ENCODE data around the gene SPTB.

SPTB gene

GRCh38 chr14:64843548-64843947 lies 36.2 kb downstream of the SPTB start:
- Histone ChIP-seq H3K27me3 (ENCODE audit: control insufficient read depth in 1 of 2, insufficient read depth in 2 of 2, low read length in 2 of 2) (peaks cover 11 to 22% of the 10 kb centered on the region in 2 donors), H3K27ac (ENCODE audit: low read depth, low read length) (no peak overlapping the region), H3K36me3 (ENCODE audit: control insufficient read depth in 1 of 2, insufficient read depth in 2 of 2, low read length in 2 of 2) (no peaks in the 10 kb centered on the region), H3K4me1 (ENCODE audit: control insufficient read depth in 1 of 2, insufficient read depth in 2 of 2, low read length in 2 of 2) (no peaks in the 10 kb centered on the region), H3K9me3 (ENCODE audit: control insufficient read depth in 1 of 2, low read length in 2 of 2) (no peaks in the 10 kb centered on the region), H3K4me3 (ENCODE audit: low read depth in 1 of 2, low read length in 2 of 2) (no peak overlapping the region), H3K9ac (ENCODE audit: low read depth in 1 of 2, low read length in 2 of 2) (no peak overlapping the region)

- H3K36me3 ChIP-seq (ENCODE audit: control insufficient read depth in 1 of 2, insufficient read depth in 2 of 2, low read length in 2 of 2) = no peaks in the 10 kb centered on the region
- no peaks in the 10 kb centered on the region for H3K9me3 ChIP-seq (ENCODE audit: control insufficient read depth in 1 of 2, low read length in 2 of 2)
- H3K9ac ChIP-seq (ENCODE audit: low read depth in 1 of 2, low read length in 2 of 2) = no peak overlapping the region
- H3K27me3 ChIP-seq (ENCODE audit: control insufficient read depth in 1 of 2, insufficient read depth in 2 of 2, low read length in 2 of 2) = peaks cover 11 to 22% of the 10 kb centered on the region in 2 donors
- no peaks in the 10 kb centered on the region for H3K4me1 ChIP-seq (ENCODE audit: control insufficient read depth in 1 of 2, insufficient read depth in 2 of 2, low read length in 2 of 2)
- no peak overlapping the region for H3K4me3 ChIP-seq (ENCODE audit: low read depth in 1 of 2, low read length in 2 of 2)
- no peak overlapping the region for H3K27ac ChIP-seq (ENCODE audit: low read depth, low read length)
These were observed 37.6 kb downstream of the SPTB start for GRCh38 chr14:64841772-64842750.

GRCh38 chr14:64841121-64841651 lies 38.5 kb downstream of the SPTB start:
- Histone ChIP-seq H3K4me3 (ENCODE audit: low read depth in 1 of 2, low read length in 2 of 2) (no peak overlapping the region), H3K36me3 (ENCODE audit: control insufficient read depth in 1 of 2, insufficient read depth in 2 of 2, low read length in 2 of 2) (no peaks in the 10 kb centered on the region), H3K9ac (ENCODE audit: low read depth in 1 of 2, low read length in 2 of 2) (no peak overlapping the region), H3K27ac (ENCODE audit: low read depth, low read length) (no peak overlapping the region), H3K4me1 (ENCODE audit: control insufficient read depth in 1 of 2, insufficient read depth in 2 of 2, low read length in 2 of 2) (no peaks in the 10 kb centered on the region), H3K27me3 (ENCODE audit: control insufficient read depth in 1 of 2, insufficient read depth in 2 of 2, low read length in 2 of 2) (peaks cover 11 to 19% of the 10 kb centered on the region in 2 donors), H3K9me3 (ENCODE audit: control insufficient read depth in 1 of 2, low read length in 2 of 2) (no peaks in the 10 kb centered on the region)

- Histone ChIP-seq H3K9me3 (ENCODE audit: control insufficient read depth in 1 of 2, low read length in 2 of 2) (no peaks in the 10 kb centered on the region), H3K36me3 (ENCODE audit: control insufficient read depth in 1 of 2, insufficient read depth in 2 of 2, low read length in 2 of 2) (no peaks in the 10 kb centered on the region), H3K4me3 (ENCODE audit: low read depth in 1 of 2, low read length in 2 of 2) (no peak overlapping the region), H3K9ac (ENCODE audit: low read depth in 1 of 2, low read length in 2 of 2) (no peak overlapping the region), H3K27me3 (ENCODE audit: control insufficient read depth in 1 of 2, insufficient read depth in 2 of 2, low read length in 2 of 2) (peaks cover 0 to 7% of the 10 kb centered on the region in 2 donors), H3K27ac (ENCODE audit: low read depth, low read length) (no peak overlapping the region), H3K4me1 (ENCODE audit: control insufficient read depth in 1 of 2, insufficient read depth in 2 of 2, low read length in 2 of 2) (no peaks in the 10 kb centered on the region)
These were observed 41.1 kb downstream of the SPTB start for GRCh38 chr14:64838656-64839055.

- no peak overlapping the region for H3K27ac ChIP-seq (ENCODE audit: low read depth, low read length)
- no peaks in the 10 kb centered on the region for H3K36me3 ChIP-seq (ENCODE audit: control insufficient read depth in 1 of 2, insufficient read depth in 2 of 2, low read length in 2 of 2)
- H3K4me3 ChIP-seq (ENCODE audit: low read depth in 1 of 2, low read length in 2 of 2) = no peak overlapping the region
- H3K4me1 ChIP-seq (ENCODE audit: control insufficient read depth in 1 of 2, insufficient read depth in 2 of 2, low read length in 2 of 2) = no peaks in the 10 kb centered on the region
- no peaks in the 10 kb centered on the region for H3K9me3 ChIP-seq (ENCODE audit: control insufficient read depth in 1 of 2, low read length in 2 of 2)
- H3K9ac ChIP-seq (ENCODE audit: low read depth in 1 of 2, low read length in 2 of 2) = no peak overlapping the region
- peaks cover 0 to 4% of the 10 kb centered on the region in 2 donors for H3K27me3 ChIP-seq (ENCODE audit: control insufficient read depth in 1 of 2, insufficient read depth in 2 of 2, low read length in 2 of 2)
These were observed 44.3 kb downstream of the SPTB start for GRCh38 chr14:64835431-64835830.

GRCh38 chr14:64834965-64835364 lies 44.7 kb downstream of the SPTB start:
- H3K27me3 ChIP-seq (ENCODE audit: control insufficient read depth in 1 of 2, insufficient read depth in 2 of 2, low read length in 2 of 2) = peaks cover 0 to 4% of the 10 kb centered on the region in 2 donors
- H3K9ac ChIP-seq (ENCODE audit: low read depth in 1 of 2, low read length in 2 of 2) = no peak overlapping the region
- H3K27ac ChIP-seq (ENCODE audit: low read depth, low read length) = no peak overlapping the region
- H3K4me3 ChIP-seq (ENCODE audit: low read depth in 1 of 2, low read length in 2 of 2) = no peak overlapping the region
- no peaks in the 10 kb centered on the region for H3K36me3 ChIP-seq (ENCODE audit: control insufficient read depth in 1 of 2, insufficient read depth in 2 of 2, low read length in 2 of 2)
- no peaks in the 10 kb centered on the region for H3K4me1 ChIP-seq (ENCODE audit: control insufficient read depth in 1 of 2, insufficient read depth in 2 of 2, low read length in 2 of 2)
- no peaks in the 10 kb centered on the region for H3K9me3 ChIP-seq (ENCODE audit: control insufficient read depth in 1 of 2, low read length in 2 of 2)

- Histone ChIP-seq H3K9ac (ENCODE audit: low read depth in 1 of 2, low read length in 2 of 2) (no peak overlapping the region), H3K4me3 (ENCODE audit: low read depth in 1 of 2, low read length in 2 of 2) (no peak overlapping the region), H3K9me3 (ENCODE audit: control insufficient read depth in 1 of 2, low read length in 2 of 2) (no peaks in the 10 kb centered on the region), H3K4me1 (ENCODE audit: control insufficient read depth in 1 of 2, insufficient read depth in 2 of 2, low read length in 2 of 2) (no peaks in the 10 kb centered on the region), H3K36me3 (ENCODE audit: control insufficient read depth in 1 of 2, insufficient read depth in 2 of 2, low read length in 2 of 2) (no peaks in the 10 kb centered on the region), H3K27me3 (ENCODE audit: control insufficient read depth in 1 of 2, insufficient read depth in 2 of 2, low read length in 2 of 2) (peaks cover 0 to 6% of the 10 kb centered on the region in 2 donors), H3K27ac (ENCODE audit: low read depth, low read length) (no peak overlapping the region)
These were observed 48.3 kb downstream of the SPTB start for GRCh38 chr14:64831419-64831818.

- no peaks in the 10 kb centered on the region for H3K36me3 ChIP-seq (ENCODE audit: control insufficient read depth in 1 of 2, insufficient read depth in 2 of 2, low read length in 2 of 2)
- H3K9ac ChIP-seq (ENCODE audit: low read depth in 1 of 2, low read length in 2 of 2) = no peak overlapping the region
- no peaks in the 10 kb centered on the region for H3K9me3 ChIP-seq (ENCODE audit: control insufficient read depth in 1 of 2, low read length in 2 of 2)
- no peaks in the 10 kb centered on the region for H3K4me1 ChIP-seq (ENCODE audit: control insufficient read depth in 1 of 2, insufficient read depth in 2 of 2, low read length in 2 of 2)
- peaks cover 0 to 6% of the 10 kb centered on the region in 2 donors for H3K27me3 ChIP-seq (ENCODE audit: control insufficient read depth in 1 of 2, insufficient read depth in 2 of 2, low read length in 2 of 2)
- no peak overlapping the region for H3K27ac ChIP-seq (ENCODE audit: low read depth, low read length)
- H3K4me3 ChIP-seq (ENCODE audit: low read depth in 1 of 2, low read length in 2 of 2) = no peak overlapping the region
These were observed 48.7 kb downstream of the SPTB start for GRCh38 chr14:64830961-64831360.

GRCh38 chr14:64828071-64828470 lies 51.6 kb downstream of the SPTB start:
- Histone ChIP-seq H3K27me3 (ENCODE audit: control insufficient read depth in 1 of 2, insufficient read depth in 2 of 2, low read length in 2 of 2) (peaks cover 6 to 17% of the 10 kb centered on the region in 2 donors), H3K9ac (ENCODE audit: low read depth in 1 of 2, low read length in 2 of 2) (no peak overlapping the region), H3K4me3 (ENCODE audit: low read depth in 1 of 2, low read length in 2 of 2) (no peak overlapping the region), H3K4me1 (ENCODE audit: control insufficient read depth in 1 of 2, insufficient read depth in 2 of 2, low read length in 2 of 2) (no peaks in the 10 kb centered on the region), H3K27ac (ENCODE audit: low read depth, low read length) (no peak overlapping the region), H3K9me3 (ENCODE audit: control insufficient read depth in 1 of 2, low read length in 2 of 2) (no peaks in the 10 kb centered on the region), H3K36me3 (ENCODE audit: control insufficient read depth in 1 of 2, insufficient read depth in 2 of 2, low read length in 2 of 2) (no peaks in the 10 kb centered on the region)

GRCh38 chr14:64826845-64827244 lies 52.9 kb downstream of the SPTB start:
- no peak overlapping the region for H3K4me3 ChIP-seq (ENCODE audit: low read depth in 1 of 2, low read length in 2 of 2)
- no peaks in the 10 kb centered on the region for H3K36me3 ChIP-seq (ENCODE audit: control insufficient read depth in 1 of 2, insufficient read depth in 2 of 2, low read length in 2 of 2)
- peaks cover 6 to 17% of the 10 kb centered on the region in 2 donors for H3K27me3 ChIP-seq (ENCODE audit: control insufficient read depth in 1 of 2, insufficient read depth in 2 of 2, low read length in 2 of 2)
- no peaks in the 10 kb centered on the region for H3K9me3 ChIP-seq (ENCODE audit: control insufficient read depth in 1 of 2, low read length in 2 of 2)
- H3K9ac ChIP-seq (ENCODE audit: low read depth in 1 of 2, low read length in 2 of 2) = no peak overlapping the region
- H3K4me1 ChIP-seq (ENCODE audit: control insufficient read depth in 1 of 2, insufficient read depth in 2 of 2, low read length in 2 of 2) = no peaks in the 10 kb centered on the region
- H3K27ac ChIP-seq (ENCODE audit: low read depth, low read length) = no peak overlapping the region
